ENCODE results near the gene PSMD3. TPM values are rescaled to one million over a fixed set of nuclear protein-coding genes. Genes with fewer than 3 reads are reported as not detected.

Gene PSMD3
- total RNA-seq, 4 donors from 2014 or later: 58.1 to 117 (median 84.0) TPM

DNA sequence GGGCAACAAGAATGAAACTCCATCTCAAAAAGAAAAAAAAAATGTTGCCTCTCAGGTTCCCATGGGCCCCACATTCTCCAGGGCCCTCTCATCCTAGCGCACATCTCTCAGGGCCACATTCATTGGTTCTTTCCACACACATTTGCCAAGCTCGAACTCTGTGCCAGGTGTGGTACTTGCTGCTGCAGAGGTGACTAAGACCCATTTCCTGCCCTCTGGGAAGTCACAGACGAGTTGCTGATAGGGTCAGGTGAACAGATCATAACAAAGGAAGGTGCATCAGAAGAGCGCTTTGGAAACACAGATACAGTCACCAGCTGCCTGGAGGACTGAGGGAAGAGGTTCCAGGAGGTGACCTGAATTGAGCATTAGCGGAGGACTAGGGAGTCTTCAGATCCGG lies 16.8 kb upstream of the PSMD3 start:
- no peak overlapping the region for H3K27ac ChIP-seq (replicated peaks in 1 of 4)
- 78% methylated on average over 6 of the region's 6 CpGs for WGBS
- no peaks in the 10 kb centered on the region for H3K9me3 ChIP-seq
- H3K27me3 ChIP-seq: peaks cover 0 to 40% (median 0%) of the 10 kb centered on the region in 4 donors
- intact Hi-C loops (cut with DNase I): no loop called here
- TF ChIP-seq EP300 (IDR thresholded peaks at IDR 0.05) (no peak), POLR2AphosphoS5 (IDR thresholded peaks at IDR 0.05) (no peak), POLR2A (IDR thresholded peaks at IDR 0.05; ENCODE audit: low read depth) (no peak)
- TF ChIP-seq, protein P1, sequence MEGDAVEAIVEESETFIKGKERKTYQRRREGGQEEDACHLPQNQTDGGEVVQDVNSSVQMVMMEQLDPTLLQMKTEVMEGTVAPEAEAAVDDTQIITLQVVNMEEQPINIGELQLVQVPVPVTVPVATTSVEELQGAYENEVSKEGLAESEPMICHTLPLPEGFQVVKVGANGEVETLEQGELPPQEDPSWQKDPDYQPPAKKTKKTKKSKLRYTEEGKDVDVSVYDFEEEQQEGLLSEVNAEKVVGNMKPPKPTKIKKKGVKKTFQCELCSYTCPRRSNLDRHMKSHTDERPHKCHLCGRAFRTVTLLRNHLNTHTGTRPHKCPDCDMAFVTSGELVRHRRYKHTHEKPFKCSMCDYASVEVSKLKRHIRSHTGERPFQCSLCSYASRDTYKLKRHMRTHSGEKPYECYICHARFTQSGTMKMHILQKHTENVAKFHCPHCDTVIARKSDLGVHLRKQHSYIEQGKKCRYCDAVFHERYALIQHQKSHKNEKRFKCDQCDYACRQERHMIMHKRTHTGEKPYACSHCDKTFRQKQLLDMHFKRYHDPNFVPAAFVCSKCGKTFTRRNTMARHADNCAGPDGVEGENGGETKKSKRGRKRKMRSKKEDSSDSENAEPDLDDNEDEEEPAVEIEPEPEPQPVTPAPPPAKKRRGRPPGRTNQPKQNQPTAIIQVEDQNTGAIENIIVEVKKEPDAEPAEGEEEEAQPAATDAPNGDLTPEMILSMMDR (IDR thresholded peaks at IDR 0.05): no peak
- H3K4me3 ChIP-seq: no peak overlapping the region
- DNase-seq (ENCODE audit: extremely low spot score): no peak
- peaks cover 0 to 6% (median 5%) of the 10 kb centered on the region in 4 donors for H3K4me1 ChIP-seq
- no peaks in the 10 kb centered on the region for H3K36me3 ChIP-seq

DNA sequence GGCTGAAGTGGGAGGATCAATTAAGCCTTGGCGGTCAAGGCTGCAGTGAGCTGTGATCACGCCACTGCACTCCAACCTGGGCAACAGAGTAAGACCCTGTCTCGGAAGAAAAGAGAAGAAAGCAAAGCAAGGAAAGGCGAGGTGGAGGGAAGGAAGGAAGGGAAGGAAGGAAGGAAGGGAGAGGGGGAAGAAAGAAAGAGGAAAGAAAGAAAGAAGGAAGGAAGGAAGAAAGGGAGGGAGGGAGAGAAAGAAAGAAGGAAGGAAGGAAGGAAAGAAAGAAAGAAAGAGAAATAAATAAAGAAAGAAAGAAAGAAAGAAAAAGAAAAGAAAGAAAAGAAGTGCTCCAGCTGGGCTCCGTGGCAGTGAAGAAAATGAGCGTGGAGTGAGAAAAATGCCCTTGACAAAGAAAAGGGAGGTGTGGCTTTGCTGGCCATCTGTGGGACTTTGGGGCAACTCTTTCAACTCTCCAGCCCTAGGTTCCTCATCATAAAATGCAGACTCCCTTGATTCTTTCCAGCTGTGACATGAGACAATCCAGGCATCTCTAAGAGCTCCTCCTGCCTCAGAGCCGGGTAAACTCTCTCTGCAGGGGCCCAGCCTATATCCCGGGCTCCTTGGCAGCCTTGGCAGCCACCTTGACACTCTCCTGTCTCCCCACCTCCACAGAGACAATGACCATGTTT lies 15.4 kb upstream of the PSMD3 start:
- Histone ChIP-seq H3K4me3 (no peak overlapping the region), H3K27me3 (peaks cover 0 to 44% (median 0%) of the 10 kb centered on the region in 4 donors), H3K4me1 (no peaks in the 10 kb centered on the region), H3K9me3 (no peaks in the 10 kb centered on the region), H3K36me3 (no peaks in the 10 kb centered on the region), H3K27ac (replicated peaks in 1 of 4) (no peak overlapping the region)
- WGBS: 62% methylated on average over 7 of the region's 8 CpGs
- DNase-seq (ENCODE audit: extremely low spot score): no peak
- TF ChIP-seq EP300 (IDR thresholded peaks at IDR 0.05): no peak
- TF ChIP-seq, protein P1 (IDR thresholded peaks at IDR 0.05): no peak
- TF ChIP-seq POLR2AphosphoS5 (IDR thresholded peaks at IDR 0.05): no peak
- no peak for TF ChIP-seq POLR2A (IDR thresholded peaks at IDR 0.05; ENCODE audit: low read depth)
- intact Hi-C loops (cut with DNase I): no loop called here

DNA sequence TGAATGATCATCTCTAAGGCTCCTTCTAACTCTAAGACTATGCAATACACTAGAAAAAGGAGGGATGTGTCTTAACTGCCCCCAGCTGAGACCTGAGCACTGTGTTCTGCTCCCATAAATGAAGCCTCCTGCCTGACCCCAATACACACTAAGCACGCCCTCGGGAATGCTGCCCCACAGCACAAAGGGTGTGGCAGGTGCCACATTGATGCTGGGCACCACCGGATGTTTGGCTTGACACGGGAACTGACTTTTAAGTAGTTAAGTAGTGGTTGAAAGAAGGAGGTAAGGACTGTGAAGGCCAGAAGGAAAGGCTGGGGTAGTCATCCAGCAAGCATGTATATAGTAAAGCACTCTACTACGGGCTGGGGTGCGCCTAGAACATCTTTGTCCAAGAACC lies 13.8 kb upstream of the PSMD3 start:
- H3K36me3 ChIP-seq: no peaks in the 10 kb centered on the region
- H3K27ac ChIP-seq (replicated peaks in 1 of 4): no peak overlapping the region
- 78% methylated on average over 5 of the region's 6 CpGs for WGBS
- H3K27me3 ChIP-seq: peaks cover 0 to 55% (median 0%) of the 10 kb centered on the region in 4 donors
- H3K4me1 ChIP-seq: no peaks in the 10 kb centered on the region
- H3K4me3 ChIP-seq: no peak overlapping the region
- DNase-seq (ENCODE audit: extremely low spot score): no peak
- intact Hi-C loops (cut with DNase I): no loop called here
- H3K9me3 ChIP-seq: no peaks in the 10 kb centered on the region
- no peak for TF ChIP-seq POLR2AphosphoS5 (IDR thresholded peaks at IDR 0.05)
- TF ChIP-seq, protein P1 (IDR thresholded peaks at IDR 0.05): no peak
- TF ChIP-seq POLR2A (IDR thresholded peaks at IDR 0.05; ENCODE audit: low read depth): no peak
- TF ChIP-seq EP300 (IDR thresholded peaks at IDR 0.05): no peak

DNA sequence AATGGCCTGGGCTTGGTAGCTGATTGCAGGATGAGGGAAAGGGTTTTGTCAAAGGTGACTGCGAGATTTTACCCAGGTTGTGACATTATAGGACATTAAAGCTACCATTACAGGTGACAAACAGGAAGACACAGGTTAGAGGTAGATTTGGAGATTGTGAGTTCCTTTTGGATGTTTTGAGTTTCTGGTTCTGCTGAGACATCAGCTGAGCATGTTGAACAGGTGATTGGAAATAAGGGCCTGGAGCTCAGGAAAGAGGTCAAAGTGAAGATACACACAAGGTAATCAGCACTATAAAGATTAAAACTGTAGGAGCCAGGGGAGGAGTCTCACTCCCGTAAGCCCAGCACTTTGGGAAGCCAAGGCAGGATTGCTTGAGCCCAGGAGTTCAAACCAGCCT lies 11.8 kb upstream of the PSMD3 start:
- no peak for DNase-seq (ENCODE audit: extremely low spot score)
- no peaks in the 10 kb centered on the region for H3K9me3 ChIP-seq
- 60% methylated on average over 2 of the region's 2 CpGs for WGBS
- intact Hi-C loops (cut with DNase I): no loop called here
- H3K4me3 ChIP-seq: no peak overlapping the region
- H3K27me3 ChIP-seq: peaks cover 0 to 54% (median 2%) of the 10 kb centered on the region in 4 donors
- H3K4me1 ChIP-seq: no peaks in the 10 kb centered on the region
- H3K36me3 ChIP-seq: no peaks in the 10 kb centered on the region
- no peak for TF ChIP-seq POLR2A (IDR thresholded peaks at IDR 0.05; ENCODE audit: low read depth)
- TF ChIP-seq, protein P1 (IDR thresholded peaks at IDR 0.05): no peak
- TF ChIP-seq EP300 (IDR thresholded peaks at IDR 0.05): no peak
- TF ChIP-seq POLR2AphosphoS5 (IDR thresholded peaks at IDR 0.05): no peak
- H3K27ac ChIP-seq (replicated peaks in 1 of 4): no peak overlapping the region

DNA sequence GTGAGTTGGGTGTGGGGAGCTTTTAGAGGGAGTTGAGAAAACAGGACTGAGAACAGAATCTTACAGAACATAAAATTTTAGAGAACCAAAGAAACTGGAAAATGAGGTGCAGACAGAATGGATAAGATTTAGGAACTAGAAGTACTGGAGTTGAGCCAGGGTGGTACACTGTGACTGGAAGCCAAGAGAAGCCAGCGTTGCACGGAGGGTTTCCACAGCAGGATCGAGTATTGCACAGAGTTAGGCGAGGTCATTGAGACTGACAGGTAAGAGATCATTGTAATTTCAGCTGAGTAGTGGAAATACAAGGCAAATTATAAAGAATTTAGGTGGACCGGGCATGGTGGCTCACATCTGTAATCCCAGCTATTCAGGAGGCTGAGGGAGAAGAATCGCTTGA lies 11.2 kb upstream of the PSMD3 start:
- Histone ChIP-seq H3K9me3 (no peaks in the 10 kb centered on the region), H3K4me1 (no peaks in the 10 kb centered on the region), H3K27ac (replicated peaks in 1 of 4) (no peak overlapping the region), H3K36me3 (no peaks in the 10 kb centered on the region), H3K4me3 (no peak overlapping the region), H3K27me3 (peaks cover 0 to 54% (median 4%) of the 10 kb centered on the region in 4 donors)
- intact Hi-C loops (cut with DNase I): no loop called here
- DNase-seq (ENCODE audit: extremely low spot score): no peak
- TF ChIP-seq, protein P1 (IDR thresholded peaks at IDR 0.05): no peak
- TF ChIP-seq EP300 (IDR thresholded peaks at IDR 0.05): no peak
- no peak for TF ChIP-seq POLR2AphosphoS5 (IDR thresholded peaks at IDR 0.05)
- TF ChIP-seq POLR2A (IDR thresholded peaks at IDR 0.05; ENCODE audit: low read depth): no peak
- 79% methylated on average over 6 of the region's 6 CpGs for WGBS

Data from esophagus muscularis mucosa (tissue), 4 donors.